Common myeloid progenitor, CD34-positive (primary cell): ENCODE results near the gene PIP4K2A.
"Not testable (repeated sequence)": the region's sequence is repeated elsewhere in the genome, so short reads cannot be mapped to it uniquely, and the experiment has no call there.

Experiments used
- CTCF ChIA-PET: fragments of 350-600 bp; sonication (Branson Sonifier 250); formaldehyde crosslinking; loops from one replicate; lab custom pipeline; 2021; ENCODE audit warnings: antibody characterized with exemption; lab: Charles Lee
- POLR2A ChIA-PET: fragments of 350-600 bp; sonication (Branson Sonifier 250); formaldehyde crosslinking; loops from one replicate; lab custom pipeline; 2021; ENCODE audit warnings: antibody characterized with exemption; lab: Charles Lee
- DNase-seq, 3 donors: peaks; one replicate each; pipeline versions ENCODE4 v3.0.0 to v3.0.0-alpha.2; 2013
- H3K27ac ChIP-seq, 2 experiments: 1 replicate in 1 of 2; 2 replicates in 1 of 2; pipeline ENCODE4 v1.7.0; 2013; ENCODE audit warnings: inconsistent platforms in 2 of 2, low read length in 2 of 2, mild to moderate bottlenecking in 2 of 2, low read depth in 1 of 2, moderate library complexity in 1 of 2; ENCODE audit not compliant: severe bottlenecking in 2 of 2, insufficient read depth in 1 of 2, poor library complexity in 1 of 2
- H3K27me3 ChIP-seq, 5 experiments: replicated peaks in 2 of 5; 1 replicate in 3 of 5; 2 replicates in 2 of 5; pipeline versions ENCODE4 v1.6.1 to v1.7.0; 2013; ENCODE audit warnings: low read length in 4 of 5, mild to moderate bottlenecking in 2 of 5, moderate library complexity in 2 of 5, inconsistent platforms in 1 of 5; ENCODE audit not compliant: insufficient read depth in 5 of 5, control insufficient read depth in 4 of 5
- H3K36me3 ChIP-seq, 4 experiments: 1 replicate in 2 of 4; 2 replicates in 2 of 4; pipeline versions ENCODE4 v1.6.1 to v1.7.0; 2013; ENCODE audit warnings: low read length in 3 of 4, control low read depth in 1 of 4, mild to moderate bottlenecking in 1 of 4; ENCODE audit not compliant: control insufficient read depth in 4 of 4, insufficient read depth in 4 of 4
- H3K4me1 ChIP-seq, 4 experiments: 1 replicate in 3 of 4; 2 replicates in 1 of 4; pipeline versions ENCODE4 v1.6.1 to v1.7.1; 2013; ENCODE audit warnings: low read length in 3 of 4, mild to moderate bottlenecking in 3 of 4, control low read depth in 1 of 4, inconsistent platforms in 1 of 4, moderate library complexity in 1 of 4; ENCODE audit not compliant: control insufficient read depth in 4 of 4, insufficient read depth in 4 of 4; ENCODE audit errors: control extremely low read depth in 1 of 4
- H3K4me3 ChIP-seq, 7 experiments: 1 replicate in 4 of 7; 2 replicates in 3 of 7; pipeline versions ENCODE4 v1.5.1 to v1.7.0; 2013; ENCODE audit warnings: mild to moderate bottlenecking in 7 of 7, low read length in 6 of 7, moderate library complexity in 6 of 7, inconsistent platforms in 2 of 7, low read depth in 2 of 7, control low read depth in 1 of 7; ENCODE audit not compliant: insufficient read depth in 4 of 7, control insufficient read depth in 1 of 7; ENCODE audit errors: extremely low read depth in 1 of 7
- H3K9me3 ChIP-seq, 5 experiments: 1 replicate in 4 of 5; 2 replicates in 1 of 5; pipeline versions ENCODE4 v1.6.1 to v1.7.1; 2013; ENCODE audit warnings: low read length in 4 of 5, mild to moderate bottlenecking in 2 of 5, inconsistent platforms in 1 of 5, low read depth in 1 of 5, moderate library complexity in 1 of 5; ENCODE audit not compliant: control insufficient read depth in 4 of 5, insufficient read depth in 2 of 5; ENCODE audit errors: control extremely low read depth in 1 of 5
- WGBS: methylation state at CpG from one replicate; pipeline ENCODE4 v1.1.5; 2013; ENCODE audit not compliant: insufficient coverage; 5-methylcytosine and 5-hydroxymethylcytosine counted together

The PIP4K2A gene

DNA sequence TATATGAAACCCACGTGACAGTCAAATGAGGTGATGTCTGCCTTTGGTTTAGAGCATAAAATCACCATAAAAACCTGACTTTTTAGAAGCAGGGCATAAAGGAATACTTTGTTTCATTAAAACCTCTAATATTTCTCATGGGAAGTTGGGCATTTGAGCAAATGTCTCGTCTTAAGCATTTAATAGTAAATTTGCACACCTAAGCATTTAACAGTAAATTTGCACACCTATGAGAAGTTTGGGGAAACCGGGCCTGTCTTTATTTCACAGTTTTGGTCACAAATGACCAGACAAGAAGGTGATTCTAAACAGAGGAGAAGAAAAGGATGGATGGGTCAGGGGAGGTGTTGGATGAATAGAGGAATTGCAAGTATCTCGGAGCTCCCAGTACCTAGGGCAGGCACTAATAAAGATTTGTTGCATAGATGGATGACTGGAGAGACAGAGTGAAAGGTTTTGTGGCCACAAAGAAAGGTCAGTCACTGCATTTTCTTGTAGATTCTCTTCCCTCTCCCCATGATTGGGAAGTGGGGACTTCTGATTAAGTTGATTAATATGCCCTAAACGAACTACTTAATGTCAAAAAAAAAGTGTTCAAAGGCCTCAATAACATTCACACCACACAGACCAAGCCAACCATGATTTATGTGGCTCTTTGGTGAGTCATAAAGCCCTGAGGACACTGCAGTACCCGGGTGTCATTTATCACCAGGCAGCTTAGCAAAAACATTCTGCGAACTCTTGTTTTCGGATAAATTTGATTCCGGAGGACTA lies 210.9 kb downstream of the PIP4K2A start:
- Histone ChIP-seq H3K4me1 (peaks cover 0 to 12% (median 8%) of the 10 kb centered on the region in 4 experiments), H3K27ac (no peak overlapping the region), H3K9me3 (no peaks in the 10 kb centered on the region), H3K4me3 (no peak overlapping the region), H3K27me3 (no peaks in the 10 kb centered on the region), H3K36me3 (no peaks in the 10 kb centered on the region)
- ChIA-PET CTCF (no interaction called here), POLR2A (no interaction called here)
- WGBS = 100% methylated on average over 3 of the region's 9 CpGs
- DNase-seq = peak in 2 of 3 donors; percentile 54 to 69

GRCh38 chr10:22501863-22502262 lies 212.5 kb downstream of the PIP4K2A start:
- CTCF ChIA-PET = no interaction called here
- no peak for DNase-seq
- H3K4me3 ChIP-seq = no peak overlapping the region
- H3K9me3 ChIP-seq = no peaks in the 10 kb centered on the region
- no peak overlapping the region for H3K27ac ChIP-seq
- H3K4me1 ChIP-seq = peaks cover 0 to 11% (median 5%) of the 10 kb centered on the region in 4 experiments
- 100% methylated on average over 2 of the region's 2 CpGs for WGBS
- H3K27me3 ChIP-seq = no peaks in the 10 kb centered on the region
- no peaks in the 10 kb centered on the region for H3K36me3 ChIP-seq
- POLR2A ChIA-PET = no interaction called here

DNA sequence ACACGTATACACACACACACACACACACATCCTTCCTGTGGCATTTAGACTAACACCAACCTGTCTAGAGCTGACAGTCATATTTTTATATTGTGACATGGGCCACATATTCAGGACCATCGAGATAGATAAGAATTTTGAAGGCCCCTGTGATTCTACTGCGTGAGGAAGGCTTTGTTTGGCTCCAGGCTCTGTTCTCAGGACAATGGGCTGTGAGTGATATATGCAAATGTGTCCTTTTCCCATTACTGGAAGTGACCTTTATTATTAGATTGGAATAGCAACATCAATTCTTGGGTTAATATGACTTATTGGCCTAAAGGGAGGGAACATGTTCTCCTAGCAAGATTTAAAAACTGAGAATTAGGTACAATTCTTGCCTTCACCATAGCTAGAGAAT lies 213.0 kb downstream of the PIP4K2A start:
- DNase-seq = no peak
- Histone ChIP-seq H3K9me3 (no peaks in the 10 kb centered on the region), H3K27ac (no peak overlapping the region), H3K4me1 (peaks cover 0 to 7% (median 1%) of the 10 kb centered on the region in 4 experiments), H3K4me3 (no peak overlapping the region), H3K27me3 (no peaks in the 10 kb centered on the region), H3K36me3 (no peaks in the 10 kb centered on the region)
- POLR2A ChIA-PET = no interaction called here
- CTCF ChIA-PET = no interaction called here
- WGBS = 64% methylated on average over 2 of the region's 3 CpGs

DNA sequence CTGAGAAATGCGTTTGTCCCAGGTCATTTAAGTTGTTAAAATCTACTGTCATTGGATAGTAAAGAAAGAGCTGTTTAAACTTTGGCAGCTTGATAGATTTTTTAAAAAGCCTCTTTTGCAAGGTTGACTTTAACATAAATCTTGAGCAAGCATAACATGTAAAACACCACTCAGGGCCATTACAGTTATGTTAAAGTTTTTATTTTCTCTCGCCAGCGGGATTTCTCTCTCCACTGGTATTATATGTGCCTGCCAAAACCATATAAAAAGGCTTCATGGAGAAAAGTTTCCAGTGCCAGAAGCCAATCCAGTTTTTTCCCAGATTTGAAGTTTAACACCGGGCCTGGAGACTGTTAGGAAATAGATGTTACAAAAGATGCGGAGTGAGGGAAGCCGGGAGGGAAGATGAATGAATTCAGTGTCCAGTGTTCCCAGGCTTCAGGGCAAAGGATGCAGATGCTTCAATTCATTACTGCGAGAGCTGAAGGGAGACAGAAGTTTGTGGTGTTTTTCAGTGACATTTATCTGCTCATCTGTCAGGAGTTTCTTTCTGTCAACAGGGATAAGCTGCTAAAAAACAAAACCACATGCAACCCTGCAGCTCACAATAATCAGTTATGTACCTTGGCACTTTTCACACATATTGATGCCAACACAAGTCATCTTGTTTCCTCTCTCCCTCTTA lies 213.6 kb downstream of the PIP4K2A start:
- POLR2A ChIA-PET = no interaction called here
- Histone ChIP-seq H3K27ac (no peak overlapping the region), H3K4me1 (peaks cover 0 to 2% (median 0%) of the 10 kb centered on the region in 4 experiments), H3K36me3 (no peaks in the 10 kb centered on the region), H3K9me3 (no peaks in the 10 kb centered on the region), H3K27me3 (no peaks in the 10 kb centered on the region), H3K4me3 (no peak overlapping the region)
- WGBS = 87% methylated on average over 5 of the region's 7 CpGs
- CTCF ChIA-PET = no interaction called here
- DNase-seq = no peak

DNA sequence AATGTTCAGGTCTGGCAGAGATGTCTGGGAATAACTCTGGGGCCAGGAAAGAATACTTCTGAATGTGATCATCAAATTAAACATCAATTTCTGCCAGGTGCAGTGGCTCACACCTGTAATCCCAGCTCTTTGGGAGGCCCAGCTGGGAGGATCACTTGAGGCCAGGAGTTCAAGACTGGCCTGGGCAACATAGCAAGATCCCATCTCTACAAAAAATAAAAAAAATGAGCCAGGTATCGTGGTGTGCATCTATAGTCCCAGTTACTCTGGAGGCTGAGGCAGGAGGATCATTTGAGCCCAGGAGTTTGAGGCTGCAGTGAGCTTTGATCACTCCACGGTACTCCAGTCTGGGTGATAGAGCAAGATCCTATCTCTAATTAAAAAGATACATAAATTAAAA lies 214.4 kb downstream of the PIP4K2A start:
- DNase-seq, H3K36me3 ChIP-seq, CTCF ChIA-PET, H3K27me3 ChIP-seq, H3K4me1 ChIP-seq, H3K9me3 ChIP-seq, POLR2A ChIA-PET, H3K4me3 ChIP-seq, H3K27ac ChIP-seq: not testable (repeated sequence)
- 100% methylated on average over 1 of the region's 2 CpGs for WGBS

- no peaks in the 10 kb centered on the region for H3K27me3 ChIP-seq
- H3K4me1 ChIP-seq = peaks cover 2 to 16% (median 9%) of the 10 kb centered on the region in 4 experiments
- no peak for DNase-seq
- CTCF ChIA-PET = no interaction called here
- H3K4me3 ChIP-seq = no peak overlapping the region
- POLR2A ChIA-PET = no interaction called here
- 100% methylated on average over 3 of the region's 3 CpGs for WGBS
- H3K36me3 ChIP-seq = no peaks in the 10 kb centered on the region
- H3K9me3 ChIP-seq = no peaks in the 10 kb centered on the region
- H3K27ac ChIP-seq = no peak overlapping the region
These were observed 219.0 kb downstream of the PIP4K2A start for GRCh38 chr10:22495396-22495795.

GRCh38 chr10:22494007-22494406 lies 220.4 kb downstream of the PIP4K2A start:
- Histone ChIP-seq H3K4me3 (no peak overlapping the region), H3K27me3 (no peaks in the 10 kb centered on the region), H3K36me3 (no peaks in the 10 kb centered on the region), H3K4me1 (peaks cover 2 to 16% (median 9%) of the 10 kb centered on the region in 4 experiments), H3K27ac (no peak overlapping the region), H3K9me3 (no peaks in the 10 kb centered on the region)
- POLR2A ChIA-PET = no interaction called here
- WGBS = 100% methylated on average over 1 of the region's 3 CpGs
- no peak for DNase-seq
- CTCF ChIA-PET = no interaction called here
